ENCODE measurements around the gene SYTL2.
"Not testable (repeated sequence)": the region's sequence is repeated elsewhere in the genome, so short reads cannot be mapped to it uniquely, and the experiment has no call there.

SYTL2 gene

DNA sequence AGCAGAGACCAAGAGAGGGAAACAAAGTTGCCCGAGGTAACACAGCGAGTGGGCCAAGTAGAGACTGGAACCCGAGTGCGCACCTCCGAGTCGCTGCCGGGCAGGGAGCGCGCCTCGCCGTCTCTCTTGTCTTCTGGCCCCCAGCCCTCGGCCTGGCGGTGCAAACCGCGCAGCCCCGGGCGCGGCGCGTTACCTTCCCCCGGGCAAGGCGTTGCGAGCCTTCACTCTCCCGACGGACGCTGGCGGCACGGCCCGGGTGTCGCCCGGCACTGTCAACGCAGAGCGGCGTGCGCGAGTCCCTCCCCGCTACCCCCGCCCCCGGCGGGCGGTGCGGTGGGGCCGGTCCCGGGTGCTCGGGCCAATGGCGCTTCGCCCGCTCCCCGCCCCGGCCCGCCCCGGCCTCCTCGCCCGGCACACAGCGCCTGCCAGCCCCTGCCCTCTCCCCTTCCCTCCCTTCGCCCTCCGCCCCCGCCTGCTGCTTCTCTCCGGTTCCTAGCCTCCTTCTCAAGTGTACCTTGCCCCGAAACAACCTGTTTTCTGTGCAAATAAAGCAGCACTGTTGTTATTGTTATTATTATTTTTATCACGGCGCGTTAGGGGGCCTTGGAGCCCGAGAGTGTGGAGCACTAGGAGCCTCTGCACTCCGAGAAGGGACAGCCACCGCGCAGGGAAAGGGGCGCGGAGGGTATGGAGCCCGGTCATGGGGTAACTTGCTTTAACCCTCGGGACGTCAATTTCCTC, at the start of gene SYTL2:
TSS of gene SYTL2 (minus strand) at position 271 of the 741 bp plus-strand sequence. CDS start 53,416 bp downstream, outside the sequence.
- DNase-seq = peak; percentile 9 to 42

DNA sequence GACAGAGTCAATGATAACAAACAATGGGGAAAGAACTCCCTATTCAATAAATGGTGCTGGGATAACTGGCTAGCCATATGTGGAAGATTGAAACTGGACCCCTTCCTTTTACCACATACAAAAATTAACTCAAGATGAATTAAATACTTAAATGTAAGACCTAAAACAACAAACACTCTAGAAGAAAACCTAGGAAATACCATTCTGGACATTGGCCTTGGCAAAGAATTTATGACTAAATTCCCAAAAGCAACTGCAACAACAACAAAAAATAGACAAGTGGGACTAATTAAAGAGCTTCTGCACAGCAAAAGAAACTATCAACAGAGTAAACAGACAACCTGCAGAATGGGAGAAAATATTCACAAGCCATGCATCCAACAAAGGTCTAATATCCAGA, 48.6 kb upstream of the SYTL2 start:
- DNase-seq = not testable (repeated sequence)

- DNase-seq = no peak
Observed at GRCh38 chr11:85857098-85857497, 46.2 kb upstream of the SYTL2 start.

- DNase-seq = no peak
Observed at GRCh38 chr11:85855341-85855656, 44.4 kb upstream of the SYTL2 start, which contains the start of gene CCDC83. CCDC83 (plus strand) TSS chr11:85855383; CDS start chr11:85865124, 9,741 bp downstream.

GRCh38 chr11:85854557-85855340, 43.8 kb upstream of the SYTL2 start:
- peak; percentile 71 to 87 for DNase-seq

DNA sequence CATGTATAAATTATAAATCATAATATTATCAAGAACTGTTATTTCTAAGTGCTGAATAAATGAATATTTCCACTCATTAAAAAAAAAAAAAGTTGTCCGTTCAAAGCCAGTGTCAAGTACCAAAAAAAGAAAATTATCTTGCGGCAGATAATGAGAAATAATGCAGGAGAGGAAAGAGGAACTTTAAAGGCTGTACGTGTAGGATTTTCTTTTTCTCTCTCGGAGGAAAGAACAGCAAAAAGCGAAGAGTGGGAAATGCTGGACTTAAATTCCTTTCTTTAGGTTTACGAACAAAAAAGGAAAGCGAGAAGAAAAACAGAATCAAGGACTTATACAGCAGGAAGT, 43.2 kb upstream of the SYTL2 start:
- DNase-seq = no peak

DNA sequence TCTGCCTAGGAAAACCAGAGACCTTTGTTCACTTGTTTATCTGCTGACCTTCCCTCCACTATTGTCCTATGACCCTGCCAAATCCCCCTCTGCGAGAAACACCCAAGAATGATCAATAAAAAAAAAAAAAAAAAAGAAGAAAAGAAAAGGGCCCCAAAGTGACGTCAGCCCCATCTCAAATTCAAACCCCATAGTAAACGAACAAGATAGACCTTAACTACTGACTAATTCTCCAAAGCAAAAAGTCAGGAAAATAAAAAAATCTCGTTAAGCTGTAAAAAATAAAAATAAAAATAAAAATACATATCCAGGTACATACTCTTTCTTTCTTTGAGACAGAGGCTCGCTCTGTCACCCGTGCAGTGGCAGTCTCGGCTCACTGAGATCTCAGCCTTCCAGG, 42.6 kb upstream of the SYTL2 start:
- DNase-seq = not testable (repeated sequence)

DNA sequence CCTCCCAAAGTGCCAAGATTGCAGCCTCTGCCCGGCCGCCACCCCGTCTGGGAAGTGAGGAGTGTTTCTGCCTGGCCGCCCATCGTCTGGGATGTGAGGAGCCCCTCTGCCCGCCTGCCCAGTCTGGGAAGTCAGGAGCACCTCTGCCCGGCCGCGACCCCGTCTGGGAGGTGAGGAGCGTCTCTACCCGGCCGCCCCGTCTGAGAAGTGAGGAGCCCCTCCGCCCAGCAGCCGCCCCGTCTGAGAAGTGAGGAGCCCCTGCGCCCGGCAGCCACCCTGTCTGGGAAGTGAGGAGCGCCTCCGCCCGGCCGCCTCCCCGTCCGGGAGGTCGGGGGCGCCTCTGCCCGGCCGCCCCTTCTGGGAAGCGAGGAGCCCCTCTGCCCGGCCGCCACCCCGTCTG, 41.8 kb upstream of the SYTL2 start:
- not testable (repeated sequence) for DNase-seq

- DNase-seq = no peak
Observed at GRCh38 chr11:85848556-85848955, 37.6 kb upstream of the SYTL2 start.

DNA sequence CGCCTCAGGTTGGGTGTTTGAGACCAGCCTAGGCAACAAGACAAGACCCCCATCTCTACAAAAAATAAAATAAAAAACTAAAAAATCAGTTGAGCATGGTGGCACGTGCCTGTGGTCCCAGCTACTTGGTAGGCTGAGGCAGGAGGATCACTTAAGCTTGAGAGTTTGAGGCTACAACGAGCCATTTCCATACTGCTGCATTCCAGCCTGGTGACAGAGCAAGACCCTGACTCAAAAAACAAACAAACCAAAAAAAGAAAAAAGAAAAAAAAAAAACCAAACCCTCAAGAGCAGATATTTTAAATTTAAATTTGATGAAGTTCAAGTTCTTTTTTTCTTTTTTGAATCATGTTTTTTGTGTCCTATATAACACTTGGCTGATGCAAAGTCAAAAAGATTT, 37.1 kb upstream of the SYTL2 start:
- DNase-seq = no peak

GRCh38 chr11:85847436-85847835, 36.5 kb upstream of the SYTL2 start:
- DNase-seq = no peak

- DNase-seq = no peak
Observed at GRCh38 chr11:85845124-85845631, 34.2 kb upstream of the SYTL2 start.

DNA sequence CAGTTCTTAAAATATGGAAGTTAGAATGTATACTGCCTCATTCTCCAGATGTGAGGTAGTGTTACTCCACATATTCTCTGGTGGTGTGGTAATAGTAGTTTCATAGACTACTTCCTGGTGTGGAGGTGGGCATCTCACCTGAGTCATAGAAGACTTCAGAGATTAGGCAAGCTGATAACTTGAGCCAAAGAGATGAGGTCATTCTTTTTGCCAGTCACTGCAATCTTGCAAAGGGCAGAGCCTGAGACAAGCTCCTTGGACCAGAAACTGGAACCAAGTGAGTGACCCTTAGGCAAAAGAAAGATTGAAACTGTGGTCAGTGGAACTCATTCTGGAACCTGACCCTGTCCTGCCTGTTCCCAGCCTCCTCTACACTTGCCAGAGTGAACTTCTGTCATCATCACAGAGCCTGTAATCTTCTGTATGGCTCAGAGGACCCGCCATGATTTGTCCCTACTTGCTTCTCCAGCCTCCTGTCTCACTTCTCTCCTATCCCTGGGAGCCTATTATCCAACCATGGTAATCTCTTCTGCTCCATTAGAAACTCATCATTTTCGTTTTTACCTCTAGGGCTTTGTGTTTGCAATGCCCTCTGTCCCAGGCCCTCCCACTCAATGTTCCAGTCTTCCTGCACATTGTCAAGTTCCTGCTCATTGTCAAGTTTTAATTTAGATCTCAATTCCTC, 33.6 kb upstream of the SYTL2 start:
- DNase-seq = no peak

- no peak for DNase-seq
Observed at GRCh38 chr11:85843929-85844328, 33.0 kb upstream of the SYTL2 start.

DNA sequence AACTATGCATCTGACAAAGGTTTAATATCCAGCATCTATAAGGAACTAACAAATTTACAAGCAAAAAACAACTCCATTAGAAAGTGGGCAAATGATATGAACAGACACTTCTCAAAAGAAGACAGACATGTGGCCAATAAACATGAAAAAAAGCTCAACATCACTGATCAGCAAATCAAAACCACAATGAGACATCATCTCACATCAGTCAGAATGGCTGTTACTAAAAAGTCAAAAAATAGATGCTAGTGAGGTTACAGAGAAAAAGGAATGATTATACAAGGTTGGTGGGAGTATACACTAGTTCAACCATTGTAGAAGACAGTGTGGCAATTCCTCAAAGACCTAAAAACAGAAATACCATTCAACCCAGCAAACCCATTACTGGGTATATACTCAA, 30.0 kb upstream of the SYTL2 start:
- DNase-seq = not testable (repeated sequence)

DNA sequence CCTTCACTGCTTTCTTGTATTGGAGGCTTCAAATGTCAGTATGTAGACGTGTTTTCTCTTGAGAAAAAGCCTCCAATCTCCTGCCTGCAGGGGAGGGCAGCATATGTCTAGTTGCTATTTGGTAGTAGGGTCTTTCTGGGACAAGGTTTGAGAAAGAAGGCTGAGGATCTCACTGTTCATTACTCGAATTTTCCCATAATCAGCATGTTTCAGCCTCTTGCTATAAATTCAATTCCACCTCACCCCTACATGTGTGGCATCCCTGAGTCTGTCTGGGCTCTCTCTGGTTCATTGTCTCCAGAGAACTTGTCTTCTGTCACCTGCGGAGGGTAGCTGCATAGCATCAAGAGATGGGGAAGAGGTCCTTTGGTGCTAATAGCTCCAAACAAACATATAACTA, 24.8 kb upstream of the SYTL2 start:
- DNase-seq = no peak

DNA sequence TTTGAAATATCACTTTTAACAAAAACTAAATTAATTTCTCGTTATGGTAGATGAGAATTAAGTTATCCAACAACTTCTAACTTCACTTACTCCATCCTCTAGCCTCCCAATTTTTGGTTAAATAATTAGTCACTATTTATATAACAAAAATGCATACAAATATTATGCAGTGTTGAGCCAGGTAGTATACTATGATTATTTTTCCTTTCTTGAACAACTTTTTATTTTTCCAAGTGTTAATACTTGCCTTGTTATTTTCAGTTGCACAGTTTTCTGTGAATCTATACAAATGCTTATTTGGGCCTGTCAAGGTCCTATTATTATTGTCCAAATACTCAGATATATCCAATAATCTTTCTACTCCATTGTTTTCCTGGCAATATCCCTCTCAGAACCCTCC, 24.3 kb upstream of the SYTL2 start:
- DNase-seq = no peak

DNA sequence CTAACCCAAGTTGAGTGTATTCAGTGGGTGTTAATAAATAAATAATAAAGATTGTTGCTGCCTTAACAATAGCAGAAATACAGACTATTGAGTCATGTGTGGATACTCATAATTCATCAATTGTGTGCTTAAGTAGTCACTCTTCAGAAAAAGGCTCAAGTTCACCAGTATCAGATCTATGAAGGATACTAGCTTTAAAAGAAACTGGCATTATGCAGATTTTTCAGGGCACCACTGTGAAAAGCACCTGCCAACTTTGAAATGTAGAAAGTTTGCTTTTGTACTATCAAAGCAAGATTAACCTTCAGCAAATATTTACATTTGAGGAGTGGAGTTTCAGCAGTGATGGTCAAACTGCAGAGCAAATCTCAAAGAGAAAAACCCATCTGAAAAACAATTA, 20.1 kb upstream of the SYTL2 start:
- no peak for DNase-seq

DNA sequence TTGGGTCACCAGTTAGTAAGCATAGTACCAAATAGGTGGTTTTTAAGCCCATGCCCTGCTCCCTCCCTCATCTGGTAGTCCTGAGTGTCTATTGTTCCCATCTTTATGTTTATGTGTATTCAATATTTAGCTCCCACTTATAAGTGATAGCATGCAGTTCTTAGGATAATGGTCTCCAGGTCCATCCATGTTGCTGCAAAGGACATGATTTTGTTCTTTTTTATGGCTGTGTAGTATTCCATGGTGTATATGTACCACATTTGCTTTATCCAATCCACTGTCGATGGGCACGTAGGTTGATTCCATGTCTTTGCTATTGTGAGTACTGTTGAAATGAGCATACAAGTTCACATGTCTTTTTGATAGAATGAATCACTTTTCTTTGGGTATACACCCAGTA, 18.2 kb upstream of the SYTL2 start:
- no peak for DNase-seq

DNA sequence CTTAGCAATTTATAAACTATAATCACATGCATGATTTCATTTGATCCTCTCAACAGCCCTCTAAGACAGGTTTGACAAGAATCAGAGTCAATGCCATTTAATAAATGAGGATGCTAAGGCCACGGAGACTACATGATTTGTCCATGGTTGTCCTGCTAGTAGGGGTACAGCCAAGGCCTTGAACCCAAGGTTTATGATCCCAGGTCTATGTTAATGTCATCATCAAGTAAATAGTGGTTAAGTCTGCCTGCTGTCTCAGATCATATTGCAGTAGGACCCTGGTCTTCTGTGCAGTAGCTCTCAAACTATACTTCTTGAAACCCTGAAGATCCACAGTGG, 17.7 kb upstream of the SYTL2 start:
- no peak for DNase-seq

- DNase-seq = no peak
Observed at GRCh38 chr11:85827748-85828639, 17.1 kb upstream of the SYTL2 start.

- peak; percentile 16 to 79 for DNase-seq
Observed at GRCh38 chr11:85826116-85826855, 15.3 kb upstream of the SYTL2 start.

Measured in NCI-H524 (cell line).